Fibroblast of the aortic adventitia (primary cell): ENCODE results near the gene RAB1A. TPM values are rescaled to one million over a fixed set of nuclear protein-coding genes. Genes with fewer than 3 reads are reported as not detected.
"Not testable (repeated sequence)": the region's sequence is repeated elsewhere in the genome, so short reads cannot be mapped to it uniquely, and the experiment has no call there.

Experiments used
- DNase-seq: peaks from one replicate; pipeline ENCODE4 v3.0.0-alpha.2; 2010; ENCODE audit warnings: low read depth
- H3K4me3 ChIP-seq: 2 replicates; pipeline ENCODE4 v1.5.1; 2011; ENCODE audit warnings: low read depth, mild to moderate bottlenecking, control low read depth, low read length, moderate library complexity
- CTCF ChIP-seq: IDR thresholded peaks from 2 replicates; pipeline ENCODE4 v1.5.1; 2011; ENCODE audit warnings: mild to moderate bottlenecking, low read length, control low read depth, inconsistent platforms; ENCODE audit not compliant: insufficient read depth
- total RNA-seq: library from RNA; depleted of rRNA; stranded (reverse); fragments of >200 nt; gene quantifications from 2 replicates; pipeline ENCODE4 v1.2.3, GENCODE V29; 2012; ENCODE audit warnings: low replicate concordance

The RAB1A gene
- total RNA-seq, 1 donor = 80.7 TPM

- H3K4me3 ChIP-seq = no peak overlapping the region
These were observed 4.3 kb upstream of the RAB1A start for GRCh38 chr2:65134158-65134557.

GRCh38 chr2:65133626-65134025, 3.7 kb upstream of the RAB1A start:
- no peak for TF ChIP-seq CTCF
- H3K4me3 ChIP-seq = no peak overlapping the region
- DNase-seq = no peak

More at GRCh38 chr2:65134158-65134557, 4.3 kb upstream of the RAB1A start:
- no peak for TF ChIP-seq CTCF
- DNase-seq = no peak

GRCh38 chr2:65132930-65133329, 3.0 kb upstream of the RAB1A start:
- H3K4me3 ChIP-seq, DNase-seq: not testable (repeated sequence)

- DNase-seq = peak; percentile 63
- H3K4me3 ChIP-seq = peak overlapping the region; percentile 73
- no peak for TF ChIP-seq CTCF
These were observed 814 bp upstream of the RAB1A start for GRCh38 chr2:65130664-65131175.

- no peak for DNase-seq
- peak overlapping the region; percentile 97 for H3K4me3 ChIP-seq
- TF ChIP-seq CTCF = no peak
These were observed 550 bp downstream of the RAB1A start for GRCh38 chr2:65129286-65129825.

- peak; percentile 63 for DNase-seq
- H3K4me3 ChIP-seq = peak overlapping the region; percentile 97
- TF ChIP-seq CTCF = no peak
These were observed 1.4 kb downstream of the RAB1A start for GRCh38 chr2:65128297-65129190.

GRCh38 chr2:65125457-65125856, 4.4 kb downstream of the RAB1A start:
- peak; percentile 55 for DNase-seq
- H3K4me3 ChIP-seq = not testable (repeated sequence)
